H1 (cell line): ENCODE data around the gene ASS1. TPM values are rescaled to one million over a fixed set of nuclear protein-coding genes. Genes with fewer than 3 reads are reported as not detected.

Experiments used
- CTCF ChIA-PET: fragments of 300-600 bp; sonication (Branson Sonifier 250); formaldehyde crosslinking; loops from one replicate; lab custom pipeline; 2021; ENCODE audit not compliant: partially characterized antibody; lab: Charles Lee
- POLR2A ChIA-PET: fragments of 300-600 bp; sonication (Branson Sonifier 250); formaldehyde crosslinking; loops from one replicate; lab custom pipeline; 2021; ENCODE audit warnings: inconsistent platforms; ENCODE audit not compliant: partially characterized antibody; lab: Charles Lee
- DNase-seq, 2 experiments: peaks; one replicate each; pipeline versions ENCODE4 v3.0.0 to v3.0.0-alpha.2; 2010 to 2022; ENCODE audit warnings: low spot score in 2 of 2, low read depth in 1 of 2, mixed read lengths in 1 of 2
- FAIRE-seq: peaks from 2 replicates; lab custom pipeline; 2011; peaks lifted over from hg19 to GRCh38; lab: Jason Lieb, UNC
- H2AFZ ChIP-seq: 2 replicates; pipeline ENCODE4 v1.8.1; 2012; ENCODE audit warnings: low read length, inconsistent platforms
- H2AK5ac ChIP-seq: 2 replicates; pipeline ENCODE4 v1.6.1; 2013; ENCODE audit warnings: low read depth, low read length
- H2BK120ac ChIP-seq: replicated peaks from 2 replicates; pipeline ENCODE3; 2013; ENCODE audit warnings: low read depth, low read length, inconsistent platforms
- H2BK12ac ChIP-seq: 2 replicates; pipeline ENCODE4 v1.6.1; 2013; ENCODE audit warnings: low read depth, low read length
- H2BK15ac ChIP-seq: 2 replicates; pipeline ENCODE4 v1.6.1; 2013; ENCODE audit warnings: low read length
- H2BK20ac ChIP-seq: 2 replicates; pipeline ENCODE4 v1.6.1; 2013; ENCODE audit warnings: low read length
- H2BK5ac ChIP-seq: 2 replicates; pipeline ENCODE4 v1.6.1; 2013; ENCODE audit warnings: low read depth, low read length
- H3K14ac ChIP-seq: 2 replicates; pipeline ENCODE4 v1.6.1; 2013; ENCODE audit warnings: inconsistent platforms; ENCODE audit not compliant: insufficient read length
- H3K18ac ChIP-seq: 2 replicates; pipeline ENCODE4 v1.6.1; 2013; ENCODE audit warnings: low read length; ENCODE audit errors: extremely low read depth
- H3K23ac ChIP-seq: 2 replicates; pipeline ENCODE4 v1.6.1; 2013; ENCODE audit warnings: inconsistent platforms; ENCODE audit not compliant: insufficient read length
- H3K23me2 ChIP-seq: 2 replicates; pipeline ENCODE4 v1.6.1; 2013; ENCODE audit warnings: low read depth, low read length
- H3K27ac ChIP-seq: 2 replicates; pipeline ENCODE4 v1.6.1; 2011; ENCODE audit warnings: low read depth, low read length, inconsistent platforms
- H3K27me3 ChIP-seq, 4 experiments: replicated peaks in 1 of 4; 1 replicate in 1 of 4; 2 replicates in 3 of 4; pipeline versions ENCODE4 v1.6.1 to v1.8.1; 2011 to 2013; ENCODE audit warnings: low read length in 3 of 4, mild to moderate bottlenecking in 3 of 4, inconsistent platforms in 2 of 4, mixed read lengths in 2 of 4, moderate library complexity in 1 of 4; ENCODE audit not compliant: control insufficient read depth in 3 of 4, insufficient read depth in 3 of 4; ENCODE audit errors: extremely low read depth in 1 of 4
- H3K36me3 ChIP-seq, 4 experiments: 2 replicates each; pipeline versions ENCODE4 v1.6.1 to v1.8.1; 2011 to 2013; ENCODE audit warnings: mild to moderate bottlenecking in 4 of 4, low read length in 3 of 4, moderate library complexity in 2 of 4, control low read depth in 1 of 4, inconsistent platforms in 1 of 4; ENCODE audit not compliant: insufficient read depth in 4 of 4, control insufficient read depth in 2 of 4
- H3K4ac ChIP-seq: replicated peaks from 2 replicates; pipeline ENCODE3; 2013; ENCODE audit warnings: low read length, low read depth, mixed read lengths, inconsistent platforms; ENCODE audit not compliant: insufficient read length
- H3K4me1 ChIP-seq, 4 experiments: replicated peaks in 1 of 4; 1 replicate in 1 of 4; 2 replicates in 3 of 4; pipeline versions ENCODE4 v1.6.1 to v1.8.1; 2011 to 2013; ENCODE audit warnings: low read length in 3 of 4, inconsistent platforms in 2 of 4, mixed read lengths in 1 of 4; ENCODE audit not compliant: insufficient read depth in 4 of 4, control insufficient read depth in 3 of 4
- H3K4me2 ChIP-seq, 2 experiments: 2 replicates each; pipeline versions ENCODE4 v1.6.1 to v1.8.1; 2011 to 2013; ENCODE audit warnings: low read depth in 2 of 2, low read length in 2 of 2, control low read depth in 1 of 2, inconsistent platforms in 1 of 2, mild to moderate bottlenecking in 1 of 2; ENCODE audit not compliant: insufficient read depth in 1 of 2
- H3K4me3 ChIP-seq, 4 experiments: fragments of 200-600, 300-600 bp in 1 of 4; sonication (generic), shearing (Covaris generic), sonication (Bioruptor Twin) in 1 of 4; 2 replicates each; pipeline versions ENCODE4 v1.5.1 to v1.8.1; 2011 to 2016; ENCODE audit warnings: low read length in 4 of 4, low read depth in 3 of 4, control low read depth in 2 of 4, inconsistent platforms in 2 of 4, mild to moderate bottlenecking in 2 of 4, mixed read lengths in 1 of 4, moderate library complexity in 1 of 4; ENCODE audit not compliant: insufficient read depth in 2 of 4; ENCODE audit errors: extremely low read depth in 1 of 4
- H3K56ac ChIP-seq: replicated peaks from 2 replicates; pipeline ENCODE3; 2013; ENCODE audit warnings: low read depth, mild to moderate bottlenecking, mixed read lengths, low read length, inconsistent platforms; ENCODE audit not compliant: insufficient read length
- H3K79me1 ChIP-seq: 2 replicates; pipeline ENCODE4 v1.6.1; 2013; ENCODE audit warnings: low read depth, low read length, control low read depth
- H3K79me2 ChIP-seq, 2 experiments: 2 replicates each; pipeline versions ENCODE4 v1.6.1 to v1.8.1; 2012 to 2013; ENCODE audit warnings: low read length in 2 of 2, mild to moderate bottlenecking in 2 of 2, inconsistent platforms in 1 of 2; ENCODE audit not compliant: insufficient read depth in 2 of 2, control insufficient read depth in 1 of 2
- H3K9ac ChIP-seq, 4 experiments: replicated peaks in 1 of 4; 1 replicate in 1 of 4; 2 replicates in 3 of 4; pipeline versions ENCODE4 v1.6.1 to v1.8.1; 2011 to 2013; ENCODE audit warnings: low read depth in 3 of 4, low read length in 3 of 4, control low read depth in 2 of 4, mild to moderate bottlenecking in 2 of 4, moderate library complexity in 2 of 4, inconsistent platforms in 1 of 4; ENCODE audit errors: extremely low read depth in 1 of 4
- H3K9me3 ChIP-seq, 2 experiments: 2 replicates each; pipeline versions ENCODE4 v1.6.1 to v1.8.1; 2012 to 2013; ENCODE audit warnings: mild to moderate bottlenecking in 2 of 2, moderate library complexity in 2 of 2, control low read depth in 1 of 2, inconsistent platforms in 1 of 2, low read depth in 1 of 2, low read length in 1 of 2, mixed read lengths in 1 of 2; ENCODE audit not compliant: insufficient read depth in 2 of 2
- H4K20me1 ChIP-seq, 2 experiments: replicated peaks in 1 of 2; 2 replicates each; pipeline versions ENCODE3 to v1.8.1; 2011 to 2013; ENCODE audit warnings: inconsistent platforms in 2 of 2, low read length in 2 of 2, mild to moderate bottlenecking in 1 of 2; ENCODE audit not compliant: insufficient read depth in 2 of 2, control insufficient read depth in 1 of 2
- H4K5ac ChIP-seq: 2 replicates; pipeline ENCODE4 v1.6.1; 2013; ENCODE audit warnings: low read length, low read depth, mixed read lengths, inconsistent platforms; ENCODE audit not compliant: insufficient read length
- H4K8ac ChIP-seq: 2 replicates; pipeline ENCODE4 v1.8.0; 2013; ENCODE audit warnings: mild to moderate bottlenecking, moderate library complexity, low read length, inconsistent platforms; ENCODE audit not compliant: insufficient read depth; ENCODE audit errors: extremely low read depth
- H4K91ac ChIP-seq: replicated peaks from 2 replicates; pipeline ENCODE3; 2013; ENCODE audit warnings: low read length, mixed read lengths, inconsistent platforms; ENCODE audit not compliant: insufficient read length
- ASH2L ChIP-seq: fragments of 200-600, 300-600 bp; sonication (generic); IDR thresholded peaks from one replicate; pipeline ENCODE4 v1.7.1; 2017; ENCODE audit warnings: low read length
- SRF ChIP-seq: IDR thresholded peaks from 2 replicates; pipeline ENCODE4 v1.6.1; 2011; ENCODE audit warnings: mild to moderate bottlenecking, low read depth, low read length, moderate library complexity
- WGBS, 2 experiments: shearing (Covaris generic) in 1 of 2; methylation state at CpG; one replicate each; pipeline versions ENCODE4 v1.1.6 to v1.1.7; 2013 to 2015; ENCODE audit warnings: low lambda C conversion rate in 2 of 2, mixed read lengths in 2 of 2, inconsistent platforms in 1 of 2, low coverage in 1 of 2, missing lambda C conversion rate in 1 of 2; ENCODE audit not compliant: insufficient replicate concordance in 2 of 2, insufficient coverage in 1 of 2, insufficient read length in 1 of 2; ENCODE audit errors: extremely low coverage in 1 of 2, missing lambda C conversion rate in 1 of 2; 5-methylcytosine and 5-hydroxymethylcytosine counted together
- polyA plus RNA-seq, 7 experiments: library from polyadenylated mRNA; depleted of rRNA in 3 of 7; stranded (reverse) in 5 of 7; unstranded in 2 of 7; fragments of >200 nt in 5 of 7; fragments of 200-250 nt in 2 of 7; gene quantifications; 1 replicate in 5 of 7; 2 replicates in 1 of 7; 4 replicates in 1 of 7; pipeline versions ENCODE4 v1.2.1 to v1.2.3, GENCODE V29; 2011 to 2013; ENCODE audit warnings: missing spikeins in 2 of 7, mixed read lengths in 2 of 7
- total RNA-seq: library from RNA; stranded (reverse); fragmentation: NEBNext Ultra II Directional; extraction: Animal tissue kit (Norgen Biotek cat#: 25700); gene quantifications from 2 replicates; pipeline ENCODE4 v1.2.1, GENCODE V29; 2021

ASS1 gene
- total and polyA plus RNA-seq, 2 of the 8 experiments (the other 6 are each of a cell fraction or from before 2014, with no cell fraction given), result 108 to 296 TPM

DNA sequence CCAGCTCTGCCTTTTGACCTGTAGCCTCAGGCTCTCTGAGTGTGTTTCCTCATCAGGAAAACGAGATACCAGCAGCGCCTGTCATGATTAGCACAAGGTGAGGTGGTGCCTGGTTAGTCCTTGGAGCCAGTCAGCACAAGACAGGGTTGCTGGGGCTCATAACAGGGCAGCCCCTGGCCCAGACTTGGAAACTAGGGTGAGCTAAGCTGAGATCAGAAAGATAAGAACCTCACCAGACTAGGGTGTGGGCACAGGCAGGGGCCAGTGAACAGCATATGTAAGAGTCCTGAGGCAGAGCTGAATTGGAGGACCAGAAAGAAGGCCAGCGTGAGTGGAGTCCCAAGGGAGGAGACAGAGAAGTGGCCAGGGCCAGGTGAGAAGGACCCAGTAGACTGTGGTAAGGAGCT is 91.9 kb downstream of the ASS1 start:
- Histone ChIP-seq H3K56ac (no peak overlapping the region), H4K91ac (no peak overlapping the region), H2AK5ac (no peak overlapping the region), H4K20me1 (no peaks in the 10 kb centered on the region), H3K79me1 (no peaks in the 10 kb centered on the region; the same call in 1 of the 2 replicates), H2BK15ac (0 out of 2 replicates have a peak overlapping the region, but pooled peaks have one; percentile 25), H2AFZ (no peak overlapping the region), H3K36me3 (no peaks in the 10 kb centered on the region; a peak in 1 of 8 replicates), H3K9ac (no peak overlapping the region), H3K4ac (no peak overlapping the region), H3K79me2 (no peaks in the 10 kb centered on the region), H3K14ac (no peak overlapping the region), H2BK12ac (peak overlapping the region; percentile 90; the same call in 1 of the 2 replicates), H3K4me2 (no peak overlapping the region; a peak in 1 of 4 replicates), H3K27ac (no peak overlapping the region), H2BK120ac (no peak overlapping the region), H3K9me3 (no peaks in the 10 kb centered on the region), H3K23ac (no peak overlapping the region), H2BK20ac (peak overlapping the region; percentile 69), H3K4me1 (peaks cover 0 to 27% (median 11%) of the 10 kb centered on the region in 4 experiments; a peak in 6 of 7 replicates), H2BK5ac (no peak overlapping the region), H4K5ac (no peak overlapping the region), H3K4me3 (no peak overlapping the region), H3K18ac (peak overlapping the region; percentile 19), H4K8ac (no peak overlapping the region; the same call in 1 of the 2 replicates), H3K27me3 (peaks cover 0 to 22% (median 13%) of the 10 kb centered on the region in 4 experiments; a peak in 4 of 7 replicates), H3K23me2 (0 out of 2 replicates have a peak, but pooled peaks cover 3% of the 10 kb centered on the region)
- CTCF ChIA-PET, result interaction anchor here (0.6 to 2.6 kb wide), 14 partner anchors 10 to 410 kb away, joined by 3 to 8 read pairs (median 4); no protein-coding TSS in a partner anchor
- DNase-seq, result no peak
- FAIRE-seq, result no peak
- POLR2A ChIA-PET, result interaction anchor here (0.6 to 1.9 kb wide), 8 partner anchors 14 to 93 kb away, joined by 3 to 9 read pairs (median 4); no protein-coding TSS in a partner anchor
- 81% methylated on average over 3 of the region's 3 CpGs; no CpG with 5 or more reads in 1 of the 2 experiments for WGBS, 2 experiments
- TF ChIP-seq ASH2L (no peak), SRF (no peak)
